ENCODE data around the gene TBC1D22A. TPM values are rescaled to one million over a fixed set of nuclear protein-coding genes. Genes with fewer than 3 reads are reported as not detected.

Gene TBC1D22A
- polyA plus RNA-seq, 1 donor from 2014 or later, result 9.3 TPM

DNA sequence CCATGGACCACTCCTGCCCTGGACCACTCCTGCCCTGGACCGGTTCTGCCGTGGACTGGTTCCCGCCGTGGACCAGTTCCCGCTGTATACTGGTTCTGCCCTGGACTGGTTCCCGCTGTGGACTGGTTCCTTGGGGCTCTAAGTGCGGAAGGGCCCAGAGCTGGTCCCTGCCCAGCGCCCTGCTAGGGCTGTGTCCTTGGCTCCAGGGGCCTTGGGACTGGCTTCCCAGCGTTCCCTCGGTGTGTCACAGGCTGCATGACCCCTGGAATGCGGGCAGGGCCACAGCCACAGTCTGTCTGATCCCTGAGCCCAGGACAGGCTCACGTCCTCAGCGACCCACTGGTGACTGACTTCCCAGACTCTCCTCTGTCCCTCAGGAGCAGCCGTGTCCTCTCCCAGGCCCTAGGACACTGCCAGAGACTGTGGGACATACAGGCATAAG, 412.2 kb downstream of the TBC1D22A start:
- Histone ChIP-seq H3K9ac (ENCODE audit: low read length) (no peak overlapping the region), H3K27ac (ENCODE audit: low read length) (no peak overlapping the region), H3K4me2 (ENCODE audit: low read length) (no peak overlapping the region), H3K27me3 (ENCODE audit: insufficient read depth, low read depth, low read length) (no peaks in the 10 kb centered on the region), H3K9me3 (ENCODE audit: low read length) (no peaks in the 10 kb centered on the region), H2AFZ (ENCODE audit: low read depth, low read length) (no peak overlapping the region), H3K9me2 (ENCODE audit: insufficient read depth, low read length) (no peaks in the 10 kb centered on the region), H3F3A (ENCODE audit: insufficient read depth, low read length, poor library complexity, severe bottlenecking) (no peaks in the 10 kb centered on the region), H3K36me3 (ENCODE audit: insufficient read depth, low read length) (no peaks in the 10 kb centered on the region), H3K79me2 (replicated peaks; ENCODE audit: insufficient read depth, low read length) (no peaks in the 10 kb centered on the region), H4K20me1 (ENCODE audit: insufficient read depth) (no peaks in the 10 kb centered on the region), H3K4me3 (ENCODE audit: low read length) (no peak overlapping the region)
- TF ChIP-seq SMC3 (conservative IDR thresholded peaks at IDR 0.05; ENCODE audit: poor library complexity), result no peak
- TF ChIP-seq CTCF (IDR thresholded peaks at IDR 0.05; ENCODE audit: poor library complexity, severe bottlenecking), result no peak
- no peak for TF ChIP-seq POLR2AphosphoS5 (IDR thresholded peaks at IDR 0.05)
- TF ChIP-seq REST (IDR thresholded peaks at IDR 0.05; ENCODE audit: borderline replicate concordance), result no peak
- TF ChIP-seq EP300 (conservative IDR thresholded peaks at IDR 0.05; ENCODE audit: poor library complexity, severe bottlenecking), result no peak

DNA sequence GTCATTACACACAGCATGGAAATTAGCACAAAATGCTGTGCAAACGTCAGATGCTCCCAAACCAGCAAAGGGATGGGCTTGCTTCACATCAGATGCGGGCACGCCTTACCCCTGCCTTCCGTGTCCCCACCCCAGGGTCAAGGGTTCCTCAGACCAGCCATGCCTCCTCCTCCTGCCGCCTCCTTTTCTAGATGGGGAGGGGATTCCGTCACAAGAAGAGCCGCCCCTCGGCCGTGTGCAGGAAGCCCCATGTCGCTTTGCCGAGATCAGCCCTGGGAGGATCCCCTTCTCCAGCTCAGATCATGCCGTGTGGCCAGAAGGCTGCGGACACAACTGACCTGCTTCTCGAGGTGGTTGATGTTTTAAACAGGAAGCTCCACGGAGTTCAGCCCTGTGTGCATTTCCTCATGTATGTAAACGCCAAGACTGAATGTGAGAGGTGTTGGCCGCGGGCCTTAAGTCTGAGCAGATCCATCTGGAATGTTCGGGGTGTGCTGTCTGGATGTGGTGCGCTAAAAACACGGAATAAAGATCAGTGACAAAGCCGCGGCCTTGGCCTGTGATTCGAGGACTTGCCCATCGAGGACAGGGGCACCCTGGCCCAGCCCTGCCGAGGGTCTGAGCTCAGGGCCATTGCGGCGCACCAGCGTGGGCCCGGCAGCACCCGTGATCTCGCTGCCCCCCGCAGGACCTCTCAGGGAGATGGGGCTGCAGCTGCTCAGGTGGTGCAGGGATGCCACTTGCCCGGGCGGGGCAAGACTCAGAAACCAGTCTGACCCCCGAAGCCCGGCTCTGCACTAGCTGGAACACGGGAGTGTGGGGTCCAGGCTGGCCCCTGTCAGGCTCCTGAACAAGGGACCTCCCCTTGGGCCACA, 412.9 kb downstream of the TBC1D22A start:
- H3K9me3 ChIP-seq (ENCODE audit: low read length), result no peaks in the 10 kb centered on the region
- no peaks in the 10 kb centered on the region for H3K9me2 ChIP-seq (ENCODE audit: insufficient read depth, low read length)
- H3K79me2 ChIP-seq (replicated peaks; ENCODE audit: insufficient read depth, low read length), result no peaks in the 10 kb centered on the region
- no peak overlapping the region for H2AFZ ChIP-seq (ENCODE audit: low read depth, low read length)
- no peak overlapping the region for H3K27ac ChIP-seq (ENCODE audit: low read length)
- H3F3A ChIP-seq (ENCODE audit: insufficient read depth, low read length, poor library complexity, severe bottlenecking), result no peaks in the 10 kb centered on the region
- no peak overlapping the region for H3K4me2 ChIP-seq (ENCODE audit: low read length)
- no peaks in the 10 kb centered on the region for H4K20me1 ChIP-seq (ENCODE audit: insufficient read depth)
- no peak for TF ChIP-seq POLR2AphosphoS5 (IDR thresholded peaks at IDR 0.05)
- TF ChIP-seq REST (IDR thresholded peaks at IDR 0.05; ENCODE audit: borderline replicate concordance), result no peak
- TF ChIP-seq EP300 (conservative IDR thresholded peaks at IDR 0.05; ENCODE audit: poor library complexity, severe bottlenecking), result no peak
- no peak for TF ChIP-seq RAD21 (conservative IDR thresholded peaks at IDR 0.05)
- TF ChIP-seq MXI1 (conservative IDR thresholded peaks at IDR 0.05; ENCODE audit: poor library complexity, severe bottlenecking), result no peak
- no peak for TF ChIP-seq CTCF (IDR thresholded peaks at IDR 0.05; ENCODE audit: poor library complexity, severe bottlenecking)
- TF ChIP-seq TAF1 (IDR thresholded peaks at IDR 0.05; ENCODE audit: low read depth), result no peak
- no peak for TF ChIP-seq SMC3 (conservative IDR thresholded peaks at IDR 0.05; ENCODE audit: poor library complexity)
- TF ChIP-seq EZH2 (IDR thresholded peaks at IDR 0.05; ENCODE audit: borderline replicate concordance, insufficient read depth, low read length, poor library complexity, severe bottlenecking), result no peak
- no peak overlapping the region for H3K4me3 ChIP-seq (ENCODE audit: low read length)
- H3K36me3 ChIP-seq (ENCODE audit: insufficient read depth, low read length), result no peaks in the 10 kb centered on the region
- H3K9ac ChIP-seq (ENCODE audit: low read length), result no peak overlapping the region
- H3K27me3 ChIP-seq (ENCODE audit: insufficient read depth, low read depth, low read length), result no peaks in the 10 kb centered on the region
